HG03196 (cell line): ENCODE measurements around the gene NCF4.
A peak's percentile ranks its signal among the peaks of the same experiment; 100 is the strongest.

ENCODE experiments used
- ATAC-seq: cut with Tn5 transposase; IDR thresholded peaks from one replicate; pipeline ENCODE4 v1.9.1; 2021; ENCODE audit not compliant: unreplicated experiment

The NCF4 gene

DNA sequence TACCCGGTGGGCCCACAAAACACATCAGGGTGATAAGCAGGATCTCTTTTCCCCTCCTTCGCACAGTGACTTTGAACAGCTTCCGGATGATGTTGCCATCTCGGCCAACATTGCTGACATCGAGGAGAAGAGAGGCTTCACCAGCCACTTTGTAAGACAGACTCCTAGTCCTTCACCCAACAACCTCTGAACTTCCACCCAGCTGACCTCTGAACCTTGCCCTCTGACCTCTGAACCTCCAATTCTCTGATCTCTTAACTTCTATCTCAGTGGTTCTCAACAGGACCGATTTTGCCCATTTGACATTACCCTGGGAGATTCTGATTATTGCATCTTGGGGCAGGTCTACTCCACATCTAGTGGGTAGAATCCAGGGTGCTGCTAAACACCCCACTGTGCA lies 3.2 kb downstream of the NCF4 start:
- ATAC-seq = no peak

DNA sequence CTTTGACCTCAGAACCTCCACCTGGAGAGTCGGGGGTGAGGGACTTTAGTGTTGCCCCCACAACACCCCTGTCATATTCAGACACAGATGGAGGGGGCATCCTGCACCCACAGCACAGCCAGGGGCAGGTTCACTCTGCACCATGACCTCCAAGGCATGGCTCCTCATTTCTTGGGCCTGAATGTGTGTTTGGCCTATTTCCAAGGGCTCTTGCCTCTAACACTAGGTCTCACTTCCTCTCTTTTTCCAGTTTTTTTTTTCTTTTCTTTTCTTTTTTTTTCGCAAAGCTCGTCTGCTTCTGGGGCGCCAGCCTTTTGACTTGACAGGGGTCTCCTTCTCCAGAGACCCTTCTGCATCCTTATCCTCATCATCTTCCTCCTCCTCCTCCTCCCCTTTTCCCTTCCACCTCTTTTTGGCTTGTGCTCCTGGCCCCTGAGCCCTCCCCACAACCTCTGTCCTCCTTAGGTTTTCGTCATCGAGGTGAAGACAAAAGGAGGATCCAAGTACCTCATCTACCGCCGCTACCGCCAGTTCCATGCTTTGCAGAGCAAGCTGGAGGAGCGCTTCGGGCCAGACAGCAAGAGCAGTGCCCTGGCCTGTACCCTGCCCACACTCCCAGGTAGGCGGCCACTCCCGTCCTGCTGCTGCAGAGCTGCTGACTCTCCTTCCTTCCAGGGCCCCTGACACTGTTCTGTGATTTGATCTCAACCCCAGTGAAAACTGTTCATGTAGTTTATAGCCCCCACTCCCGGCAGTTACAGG lies 3.8 kb downstream of the NCF4 start:
- no peak for ATAC-seq

DNA sequence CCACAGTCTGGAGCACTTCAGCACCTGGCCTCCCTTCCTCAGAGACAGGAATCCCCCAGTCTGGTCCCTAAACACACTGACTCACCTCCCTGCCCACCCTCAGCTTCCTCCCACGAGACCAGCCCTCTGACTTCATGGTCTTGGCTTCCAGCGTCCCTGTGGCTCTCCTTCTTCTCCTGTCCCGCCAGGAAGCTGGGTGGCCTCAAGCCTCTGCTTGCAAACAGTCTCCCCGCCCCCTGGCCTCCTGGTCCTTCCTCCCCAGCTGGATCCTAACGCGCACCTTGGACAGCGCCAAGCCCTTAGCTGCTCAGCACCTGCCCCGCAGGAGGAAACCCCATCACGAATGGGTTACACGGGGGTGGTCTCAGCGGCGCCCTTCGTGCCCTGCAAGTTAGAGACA lies 4.5 kb downstream of the NCF4 start:
- no peak for ATAC-seq

- no peak for ATAC-seq
Observed at GRCh38 chr22:36867695-36868094, 6.9 kb downstream of the NCF4 start.

- no peak for ATAC-seq
Observed at GRCh38 chr22:36868546-36869181, 7.9 kb downstream of the NCF4 start.

- no peak for ATAC-seq
Observed at GRCh38 chr22:36870250-36870649, 9.4 kb downstream of the NCF4 start.

DNA sequence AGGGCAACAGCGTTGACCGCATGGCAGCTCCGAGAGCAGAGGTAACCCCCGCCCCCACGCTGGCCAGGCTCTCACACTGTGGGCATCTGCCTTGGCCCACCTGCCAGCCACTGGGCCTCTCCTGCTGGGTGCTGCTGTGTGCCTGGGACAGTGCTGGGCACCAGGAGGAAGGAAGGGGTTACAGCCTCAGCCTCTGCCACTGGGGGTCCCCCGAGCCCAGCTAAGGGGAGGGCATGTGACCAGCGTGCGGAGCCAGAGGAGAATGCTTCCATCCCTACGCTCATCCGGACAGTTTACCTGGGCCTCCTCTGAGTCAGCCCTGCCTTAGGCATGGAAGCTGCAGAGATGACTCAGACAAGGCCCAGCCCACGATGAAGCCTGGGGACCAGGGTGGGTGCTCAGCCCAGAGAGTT lies 10.9 kb downstream of the NCF4 start:
- no peak for ATAC-seq

GRCh38 chr22:36872084-36872483 lies 11.3 kb downstream of the NCF4 start:
- no peak for ATAC-seq

GRCh38 chr22:36872866-36873498 lies 12.2 kb downstream of the NCF4 start:
- ATAC-seq = no peak

DNA sequence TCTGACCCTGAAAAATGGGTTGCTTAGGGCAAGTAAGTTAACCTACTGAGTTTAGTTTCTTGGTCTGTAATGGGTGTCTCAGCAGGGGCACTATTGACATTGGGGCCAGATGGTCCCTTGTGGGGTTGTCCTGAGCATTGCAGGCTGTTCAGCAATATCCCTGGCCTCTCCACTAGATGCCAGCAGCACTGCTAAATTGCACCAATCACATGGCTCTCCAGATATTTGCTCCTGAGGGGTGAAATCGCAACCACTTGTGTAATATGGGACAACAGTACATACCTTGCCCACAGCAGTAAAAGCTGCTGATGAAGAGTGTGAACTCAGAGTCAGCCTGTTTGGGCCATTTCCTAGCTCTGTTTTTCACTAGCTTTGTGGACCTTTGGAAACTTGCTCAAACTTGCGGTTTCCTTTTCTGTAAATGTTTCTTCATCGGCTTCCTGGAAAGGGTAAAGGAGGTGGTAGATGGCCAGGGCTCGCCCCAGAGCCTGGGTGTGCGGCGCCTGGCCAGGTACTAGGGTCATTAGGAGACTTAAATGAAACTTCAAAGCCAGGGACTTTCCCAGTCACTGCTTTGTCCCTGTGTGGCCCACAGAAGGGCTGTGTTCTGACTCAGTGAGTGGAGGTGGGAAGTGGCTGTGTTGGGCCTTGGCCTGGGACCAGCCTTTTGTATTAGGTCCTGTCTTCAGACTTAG lies 13.0 kb downstream of the NCF4 start:
- ATAC-seq = peak; percentile 56

DNA sequence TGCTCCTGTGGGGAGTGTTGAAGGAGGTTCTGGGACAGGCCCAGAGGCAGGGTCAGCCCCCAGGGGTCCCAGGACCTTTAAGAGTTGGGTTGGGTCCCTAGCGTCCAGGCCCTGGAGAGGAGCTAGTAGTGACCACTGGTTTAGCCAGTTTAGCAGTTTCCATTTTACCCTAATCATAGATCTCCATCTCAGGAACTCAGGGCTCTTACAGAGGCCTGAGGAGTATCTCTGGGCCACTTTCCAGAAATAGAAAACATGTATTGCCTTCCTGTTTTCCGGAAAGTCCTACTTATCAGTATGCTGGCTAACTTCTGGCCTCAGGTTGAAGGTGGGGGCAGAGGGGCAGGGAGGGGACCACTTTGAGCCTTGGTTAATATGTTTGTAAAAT lies 13.5 kb downstream of the NCF4 start:
- no peak for ATAC-seq

GRCh38 chr22:36874736-36875135 lies 13.9 kb downstream of the NCF4 start:
- ATAC-seq = no peak

GRCh38 chr22:36875741-36876140 lies 14.9 kb downstream of the NCF4 start:
- no peak for ATAC-seq

DNA sequence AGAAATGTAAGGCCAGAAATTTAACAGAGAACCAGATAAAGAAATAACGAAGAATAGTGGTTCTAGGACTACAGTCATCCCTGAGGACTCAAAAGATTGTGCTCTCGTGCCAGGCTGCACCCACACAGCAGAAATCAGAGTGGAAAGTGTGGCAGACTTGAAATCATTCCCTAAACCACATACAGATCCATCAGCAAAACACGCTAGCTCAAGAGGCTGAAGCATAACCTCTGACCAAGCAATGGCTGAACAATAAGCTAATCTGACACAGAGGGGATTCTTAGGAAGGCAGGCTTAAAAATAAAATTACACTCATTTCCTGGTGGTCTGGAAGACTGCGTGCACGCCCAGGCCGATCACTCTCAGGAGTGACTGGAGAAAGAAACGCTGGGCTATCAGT lies 19.0 kb downstream of the NCF4 start:
- no peak for ATAC-seq

DNA sequence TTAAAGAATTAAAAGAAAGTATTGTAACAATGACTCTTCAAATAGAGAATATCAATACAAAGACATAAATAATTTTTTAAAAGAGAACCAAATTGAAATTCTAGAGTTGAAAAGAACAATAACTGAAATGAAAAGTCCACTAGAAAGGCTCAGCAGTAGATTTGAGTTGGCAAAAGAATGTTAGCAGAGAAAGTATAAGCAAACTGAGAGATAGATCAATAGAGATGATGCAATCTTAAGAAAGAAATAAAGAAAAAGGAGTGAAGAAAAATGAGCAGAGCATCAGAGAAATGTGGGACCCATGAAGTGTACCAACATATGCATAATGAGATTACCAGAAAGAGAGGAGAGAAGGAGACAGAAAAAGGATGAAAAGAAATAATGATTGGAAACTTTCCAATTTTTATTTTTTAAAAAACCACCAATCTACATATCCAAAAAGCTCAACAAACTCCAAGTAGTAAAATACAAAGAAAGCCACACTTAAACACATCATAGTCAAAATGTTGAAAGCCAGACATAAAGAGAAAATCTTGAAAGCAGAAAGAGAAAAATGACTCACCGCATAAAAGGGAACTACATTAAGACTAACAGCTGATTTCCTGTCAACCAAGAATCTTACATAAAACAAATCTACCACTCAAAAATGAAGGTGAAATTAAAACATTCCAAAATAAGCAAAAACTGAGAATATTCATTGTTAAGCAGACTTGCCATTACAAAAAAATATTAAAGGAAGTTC lies 20.9 kb downstream of the NCF4 start:
- no peak for ATAC-seq

- no peak for ATAC-seq
Observed at GRCh38 chr22:36884349-36885158, 23.7 kb downstream of the NCF4 start.

- ATAC-seq = no peak
Observed at GRCh38 chr22:36885474-36885873, 24.7 kb downstream of the NCF4 start.

DNA sequence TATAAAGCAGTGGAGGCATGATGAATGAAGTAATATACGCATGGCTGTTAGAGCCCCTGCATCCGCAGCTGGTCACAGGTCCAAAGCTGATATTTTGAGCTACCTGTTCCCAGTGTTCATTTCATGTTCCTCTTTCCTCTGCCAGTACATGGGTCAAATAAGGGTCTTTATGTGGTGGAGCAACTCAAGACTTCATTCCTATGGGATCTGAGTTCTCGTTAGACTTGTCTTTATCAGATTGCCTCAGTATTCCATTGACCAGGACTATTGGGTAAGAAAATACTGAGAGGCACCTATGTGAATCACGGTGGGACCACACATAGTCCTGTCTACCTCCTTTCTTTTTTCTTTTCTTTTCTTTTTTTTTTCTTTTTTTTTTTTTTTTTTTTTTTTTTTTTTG lies 25.2 kb downstream of the NCF4 start:
- ATAC-seq = no peak

GRCh38 chr22:36887162-36887561 lies 26.4 kb downstream of the NCF4 start:
- no peak for ATAC-seq

GRCh38 chr22:36891646-36892045 lies 30.8 kb downstream of the NCF4 start:
- no peak for ATAC-seq
